HG02840 (cell line): ENCODE results near the gene AKIP1.
A peak's percentile ranks its signal among the peaks of the same experiment; 100 is the strongest.

Experiments
- ATAC-seq: cut with Tn5 transposase; IDR thresholded peaks from one replicate; pipeline ENCODE4 v1.9.1; 2021; ENCODE audit warnings: mild to moderate bottlenecking, moderate library complexity, moderate number of reproducible peaks; ENCODE audit not compliant: unreplicated experiment, low FRiP score

The AKIP1 gene

GRCh38 chr11:8947230-8947943, 36.4 kb downstream of the AKIP1 start:
- no peak for ATAC-seq

- ATAC-seq = no peak
Measured at GRCh38 chr11:8948886-8949285, 37.9 kb downstream of the AKIP1 start.

- ATAC-seq = no peak
Measured at GRCh38 chr11:8956860-8957259, 45.9 kb downstream of the AKIP1 start.

GRCh38 chr11:8959546-8960166, 48.7 kb downstream of the AKIP1 start:
- ATAC-seq = no peak

- ATAC-seq = no peak
Measured at GRCh38 chr11:8961401-8961800, 50.4 kb downstream of the AKIP1 start.

- ATAC-seq = no peak
Measured at GRCh38 chr11:8962841-8963240, 51.9 kb downstream of the AKIP1 start.

- ATAC-seq = peak; percentile 58
Measured at GRCh38 chr11:8963569-8964323, 52.8 kb downstream of the AKIP1 start.

- peak; percentile 83 for ATAC-seq
Measured at GRCh38 chr11:8964324-8965320, 53.6 kb downstream of the AKIP1 start, which contains the start of gene TMEM9B. Gene TMEM9B, minus strand, starts transcription at chr11:8964442. Its CDS starts 129 bp downstream, at chr11:8964313.

GRCh38 chr11:8967184-8967583, 56.2 kb downstream of the AKIP1 start:
- ATAC-seq = no peak
